HepG2 (cell line): Measurements from ENCODE around the gene TRIM42. TPM values are rescaled to one million over a fixed set of nuclear protein-coding genes. Genes with fewer than 3 reads are reported as not detected.

ENCODE experiments used
- CBX5 ChIP-seq: sonication (generic); formaldehyde crosslinking; IDR thresholded peaks from 2 replicates; pipeline ENCODE4 v1.4.0; 2020; ENCODE audit warnings: missing genetic modification reagents, borderline replicate concordance
- CHD2 ChIP-seq: IDR thresholded peaks from 2 replicates; pipeline ENCODE4 v1.6.1; 2011; ENCODE audit warnings: low read depth, low read length, improper control_type of control experiment
- FOXK2 ChIP-seq: fragments of 450-650 bp; IDR thresholded peaks from 2 replicates; pipeline ENCODE4 v1.6.1; 2016
- HNF4G ChIP-seq, 2 experiments: sonication (generic) in 1 of 2; formaldehyde crosslinking in 1 of 2; IDR thresholded peaks; 2 replicates each; pipeline versions ENCODE4 v1.4.0 to v1.6.1; 2011 to 2020; ENCODE audit warnings: borderline replicate concordance in 2 of 2, low read depth in 2 of 2, mild to moderate bottlenecking in 2 of 2, low read length in 1 of 2, missing genetic modification reagents in 1 of 2, moderate library complexity in 1 of 2
- KDM6A ChIP-seq: IDR thresholded peaks from 2 replicates; pipeline ENCODE4 v1.6.1; 2016; ENCODE audit warnings: low read depth
- LCORL ChIP-seq, 2 experiments: fragments of 450-650 bp in 1 of 2; sonication (generic) in 1 of 2; formaldehyde crosslinking in 1 of 2; IDR thresholded peaks; 2 replicates each; pipeline versions ENCODE4 v1.5.0 to v1.6.1; 2017 to 2020; ENCODE audit warnings: antibody characterized with exemption in 1 of 2, missing genetic modification reagents in 1 of 2
- PAXIP1 ChIP-seq: sonication (generic); formaldehyde crosslinking; conservative IDR thresholded peaks from 2 replicates; pipeline ENCODE4 v1.4.0; 2020; ENCODE audit warnings: mild to moderate bottlenecking, missing genetic modification reagents, moderate library complexity
- REPIN1 ChIP-seq: sonication (generic); formaldehyde crosslinking; IDR thresholded peaks from 2 replicates; pipeline ENCODE4 v1.8.0; 2022; ENCODE audit warnings: missing genetic modification reagents, low read depth, mild to moderate bottlenecking, borderline replicate concordance
- SIX1 ChIP-seq: sonication (generic); formaldehyde crosslinking; IDR thresholded peaks from 2 replicates; pipeline ENCODE4 v1.4.0; 2020; ENCODE audit warnings: missing genetic modification reagents, borderline replicate concordance
- TERF1 ChIP-seq: sonication (generic); formaldehyde crosslinking; IDR thresholded peaks from 2 replicates; pipeline ENCODE4 v1.8.0; 2022; ENCODE audit warnings: mild to moderate bottlenecking, missing genetic modification reagents, moderate library complexity
- XRCC5 ChIP-seq: fragments of 200-400 bp; formaldehyde crosslinking; optimal IDR thresholded peaks from 2 replicates; pipeline ENCODE3; 2017; ENCODE audit warnings: mild to moderate bottlenecking, low read length
- ZBTB34 ChIP-seq: sonication (generic); formaldehyde crosslinking; IDR thresholded peaks from 2 replicates; pipeline ENCODE4 v1.8.0; 2022; ENCODE audit warnings: mild to moderate bottlenecking, missing genetic modification reagents
- ZNF326 ChIP-seq: sonication (generic); formaldehyde crosslinking; IDR thresholded peaks from 2 replicates; pipeline ENCODE4 v1.4.0; 2020; ENCODE audit warnings: missing genetic modification reagents, borderline replicate concordance
- ZNF580 ChIP-seq: IDR thresholded peaks from 2 replicates; pipeline ENCODE4 v1.6.1; 2016; ENCODE audit warnings: low read depth, borderline replicate concordance
- ZNF614 ChIP-seq: IDR thresholded peaks from 2 replicates; pipeline ENCODE4 v1.6.1; 2018; ENCODE audit warnings: missing biosample characterization, missing genetic modification reagents, inconsistent platforms, borderline replicate concordance
- ZNF768 ChIP-seq: sonication (generic); formaldehyde crosslinking; IDR thresholded peaks from 2 replicates; pipeline ENCODE4 v1.4.0; 2020; ENCODE audit warnings: missing genetic modification reagents
- polyA plus RNA-seq, 8 experiments: library from polyadenylated mRNA; depleted of rRNA in 3 of 8; stranded (reverse) in 7 of 8; unstranded in 1 of 8; fragments of >200 nt; fragmentation: Illumina TruSeq in 4 of 8; extraction: Trizol in 4 of 8; gene quantifications; 2 replicates each; pipeline versions ENCODE4 v1.2.1 to v1.2.3, GENCODE V29; 2011 to 2016; ENCODE audit warnings: low read depth in 4 of 8, missing spikeins in 1 of 8, mixed read lengths in 1 of 8; ENCODE audit not compliant: insufficient read depth in 1 of 8
- total RNA-seq, 5 experiments: library from RNA; depleted of rRNA; stranded (reverse); fragments of >200 nt; fragmentation: Illumina TruSeq; extraction: Trizol; gene quantifications; 2 replicates each; pipeline ENCODE4 v1.2.3, GENCODE V29; 2016; ENCODE audit warnings: low read depth in 1 of 5

Gene TRIM42
- total and polyA plus RNA-seq, 2 of the 13 experiments (the other 11 are each of a cell fraction or from before 2014, with no cell fraction given), result not detected

GRCh38 chr3:140699516-140700231 is 21.8 kb downstream of the TRIM42 start (continued):
- peak; percentile 37; the same call in 1 of the 2 replicates for TF ChIP-seq ZBTB34 (CRISPR knock-in tag)
- TF ChIP-seq SIX1 (CRISPR knock-in tag), result peak; percentile 73
- TF ChIP-seq REPIN1 (CRISPR knock-in tag), result peak; percentile 75; the same call in 1 of the 2 replicates
- TF ChIP-seq KDM6A (CRISPR knock-in tag), result peak; percentile 91
- TF ChIP-seq FOXK2, result no peak
- TF ChIP-seq ZNF326 (CRISPR knock-in tag), result no peak
- no peak for TF ChIP-seq TERF1 (CRISPR knock-in tag)
- peak; percentile 45; the same call in 1 of the 2 replicates for TF ChIP-seq CHD2
- TF ChIP-seq LCORL (IDR thresholded peaks at IDR 0.05), result peak; percentile 66; the same call in 1 of the 2 replicates
- no peak; the same call in 1 of the 2 replicates for TF ChIP-seq LCORL (CRISPR knock-in tag; IDR thresholded peaks at IDR 0.05)
- peak; percentile 99 for TF ChIP-seq PAXIP1 (CRISPR knock-in tag)
- TF ChIP-seq ZNF614 (CRISPR knock-in tag), result peak; percentile 75
- TF ChIP-seq CBX5 (CRISPR knock-in tag), result peak; percentile 72; the same call in 1 of the 2 replicates
- TF ChIP-seq ZNF580 (CRISPR knock-in tag), result 0 out of 2 replicates have a peak, but pooled peaks have one; percentile 37
- TF ChIP-seq ZNF768 (CRISPR knock-in tag), result no peak
- TF ChIP-seq HNF4G (IDR thresholded peaks at IDR 0.05; ENCODE audit: borderline replicate concordance, low read depth, low read length), result peak; percentile 90
- TF ChIP-seq HNF4G (CRISPR knock-in tag; IDR thresholded peaks at IDR 0.05; ENCODE audit: borderline replicate concordance, low read depth), result peak; percentile 59; the same call in 1 of the 2 replicates
- TF ChIP-seq XRCC5, result peak; percentile 21
